SK-N-SH treated with all-trans-retinoic acid at 6 μM for 48 hours (cell line): ENCODE results near the gene MKRN2OS.

ENCODE experiments used
- ATAC-seq: fragments of 200-7000 bp; cut with Tn5 transposase; 3 replicates; pipeline ENCODE4 v1.9.1; 2020; ENCODE audit warnings: mild to moderate bottlenecking, moderate library complexity
- ARNTL ChIP-seq: fragments of 450-650 bp; formaldehyde crosslinking; IDR thresholded peaks from 2 replicates; pipeline ENCODE4 v1.5.0; 2020; ENCODE audit warnings: low read depth, mild to moderate bottlenecking, moderate library complexity, borderline replicate concordance
- BACH2 ChIP-seq: fragments of 250-450 bp; sonication (Bioruptor Pico); IDR thresholded peaks from 2 replicates; pipeline ENCODE4 v1.9.0; 2021; ENCODE audit warnings: mild to moderate bottlenecking, borderline replicate concordance
- ESRRG ChIP-seq: fragments of 250-450 bp; sonication (Bioruptor Pico); IDR thresholded peaks from 2 replicates; pipeline ENCODE4 v1.6.1; 2021; ENCODE audit warnings: mild to moderate bottlenecking
- GLIS3 ChIP-seq: fragments of 250-450 bp; sonication (Bioruptor Pico); IDR thresholded peaks from 2 replicates; pipeline ENCODE4 v1.5.0; 2020; ENCODE audit warnings: mild to moderate bottlenecking, moderate library complexity
- ISL1 ChIP-seq: fragments of 250-450 bp; sonication (Bioruptor Pico); IDR thresholded peaks from 2 replicates; pipeline ENCODE4 v2.1.2; 2022; ENCODE audit warnings: mild to moderate bottlenecking, moderate library complexity
- OSR1 ChIP-seq: fragments of 250-450 bp; sonication (Bioruptor Pico); IDR thresholded peaks from 2 replicates; pipeline ENCODE4 v1.8.0; 2022; ENCODE audit warnings: moderate library complexity, mild to moderate bottlenecking, inconsistent platforms
- PPARA ChIP-seq: fragments of 250-450 bp; sonication (Bioruptor Pico); IDR thresholded peaks from 2 replicates; pipeline ENCODE4 v1.5.0; 2020; ENCODE audit warnings: mild to moderate bottlenecking, borderline replicate concordance
- RARB ChIP-seq: fragments of 250-450 bp; sonication (Bioruptor Pico); IDR thresholded peaks from 2 replicates; pipeline ENCODE4 v1.8.0; 2021; ENCODE audit warnings: mild to moderate bottlenecking, moderate library complexity
- SNAI2 ChIP-seq: fragments of 250-450 bp; sonication (Bioruptor Pico); IDR thresholded peaks from 2 replicates; pipeline ENCODE4 v1.5.0; 2020; ENCODE audit warnings: mild to moderate bottlenecking, moderate library complexity
- TOX ChIP-seq: fragments of 250-450 bp; sonication (Bioruptor Pico); IDR thresholded peaks from 2 replicates; pipeline ENCODE4 v1.8.0; 2021; ENCODE audit warnings: mild to moderate bottlenecking, moderate library complexity, borderline replicate concordance
- ZC3H10 ChIP-seq: fragments of 250-450 bp; sonication (Bioruptor Pico); IDR thresholded peaks from 2 replicates; pipeline ENCODE4 v1.5.1; 2021; ENCODE audit warnings: mild to moderate bottlenecking, moderate library complexity
- ZFP3 ChIP-seq: fragments of 250-450 bp; sonication (Bioruptor Pico); IDR thresholded peaks from 2 replicates; pipeline ENCODE4 v1.5.0; 2020; ENCODE audit warnings: mild to moderate bottlenecking, moderate library complexity
- ZFP30 ChIP-seq: fragments of 450-650 bp; formaldehyde crosslinking; IDR thresholded peaks from 2 replicates; pipeline ENCODE4 v1.5.0; 2022; ENCODE audit warnings: mild to moderate bottlenecking, moderate library complexity
- ZNF70 ChIP-seq: fragments of 450-650 bp; formaldehyde crosslinking; IDR thresholded peaks from 2 replicates; pipeline ENCODE4 v1.5.0; 2020; ENCODE audit warnings: mild to moderate bottlenecking, moderate library complexity
- ZNF8 ChIP-seq: fragments of 450-650 bp; formaldehyde crosslinking; IDR thresholded peaks from 2 replicates; pipeline ENCODE4 v1.5.0; 2020; ENCODE audit warnings: mild to moderate bottlenecking, moderate library complexity
- TF ChIP-seq, protein P1 (sequence below): fragments of 250-450 bp; sonication (Bioruptor Pico); IDR thresholded peaks from 2 replicates; pipeline ENCODE4 v1.5.1; 2021; ENCODE audit warnings: mild to moderate bottlenecking, moderate library complexity
- TF ChIP-seq, protein P2 (sequence below): fragments of 250-450 bp; sonication (Bioruptor Pico); IDR thresholded peaks from 2 replicates; pipeline ENCODE4 v1.5.0; 2020; ENCODE audit warnings: mild to moderate bottlenecking, moderate library complexity
- TF ChIP-seq, protein P3 (sequence below): fragments of 250-450 bp; sonication (Bioruptor Pico); IDR thresholded peaks from 2 replicates; pipeline ENCODE4 v1.8.0; 2020; ENCODE audit warnings: mild to moderate bottlenecking, moderate library complexity, borderline replicate concordance
- TF ChIP-seq, protein P4 (sequence below): fragments of 250-450 bp; sonication (Bioruptor Pico); IDR thresholded peaks from 2 replicates; pipeline ENCODE4 v1.8.0; 2021; ENCODE audit warnings: low read depth, mild to moderate bottlenecking, moderate library complexity, borderline replicate concordance

MKRN2OS gene

DNA sequence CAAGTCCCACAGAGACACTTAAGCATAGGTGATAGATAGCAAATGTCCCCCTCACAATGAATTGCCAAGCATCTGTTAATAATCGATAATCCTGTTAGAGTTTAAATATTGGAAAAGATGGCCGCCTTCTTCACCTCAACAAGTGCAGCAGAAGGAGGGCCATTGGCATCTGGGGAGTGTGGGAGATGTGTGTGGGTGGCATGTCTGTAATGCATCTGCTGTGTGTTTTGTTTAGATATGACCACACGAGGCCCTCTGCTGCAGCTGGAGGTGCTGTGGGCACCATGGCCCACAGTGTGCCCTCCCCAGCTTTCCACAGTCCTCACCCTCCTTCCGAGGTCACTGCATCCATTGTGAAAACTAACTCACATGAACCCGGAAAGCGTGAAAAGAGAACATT is 24.5 kb upstream of the MKRN2OS start (continued):
- TF ChIP-seq, protein P1, sequence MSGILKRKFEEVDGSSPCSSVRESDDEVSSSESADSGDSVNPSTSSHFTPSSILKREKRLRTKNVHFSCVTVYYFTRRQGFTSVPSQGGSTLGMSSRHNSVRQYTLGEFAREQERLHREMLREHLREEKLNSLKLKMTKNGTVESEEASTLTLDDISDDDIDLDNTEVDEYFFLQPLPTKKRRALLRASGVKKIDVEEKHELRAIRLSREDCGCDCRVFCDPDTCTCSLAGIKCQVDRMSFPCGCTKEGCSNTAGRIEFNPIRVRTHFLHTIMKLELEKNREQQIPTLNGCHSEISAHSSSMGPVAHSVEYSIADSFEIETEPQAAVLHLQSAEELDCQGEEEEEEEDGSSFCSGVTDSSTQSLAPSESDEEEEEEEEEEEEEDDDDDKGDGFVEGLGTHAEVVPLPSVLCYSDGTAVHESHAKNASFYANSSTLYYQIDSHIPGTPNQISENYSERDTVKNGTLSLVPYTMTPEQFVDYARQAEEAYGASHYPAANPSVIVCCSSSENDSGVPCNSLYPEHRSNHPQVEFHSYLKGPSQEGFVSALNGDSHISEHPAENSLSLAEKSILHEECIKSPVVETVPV (CRISPR knock-in tag) = no peak
- TF ChIP-seq, protein P2, sequence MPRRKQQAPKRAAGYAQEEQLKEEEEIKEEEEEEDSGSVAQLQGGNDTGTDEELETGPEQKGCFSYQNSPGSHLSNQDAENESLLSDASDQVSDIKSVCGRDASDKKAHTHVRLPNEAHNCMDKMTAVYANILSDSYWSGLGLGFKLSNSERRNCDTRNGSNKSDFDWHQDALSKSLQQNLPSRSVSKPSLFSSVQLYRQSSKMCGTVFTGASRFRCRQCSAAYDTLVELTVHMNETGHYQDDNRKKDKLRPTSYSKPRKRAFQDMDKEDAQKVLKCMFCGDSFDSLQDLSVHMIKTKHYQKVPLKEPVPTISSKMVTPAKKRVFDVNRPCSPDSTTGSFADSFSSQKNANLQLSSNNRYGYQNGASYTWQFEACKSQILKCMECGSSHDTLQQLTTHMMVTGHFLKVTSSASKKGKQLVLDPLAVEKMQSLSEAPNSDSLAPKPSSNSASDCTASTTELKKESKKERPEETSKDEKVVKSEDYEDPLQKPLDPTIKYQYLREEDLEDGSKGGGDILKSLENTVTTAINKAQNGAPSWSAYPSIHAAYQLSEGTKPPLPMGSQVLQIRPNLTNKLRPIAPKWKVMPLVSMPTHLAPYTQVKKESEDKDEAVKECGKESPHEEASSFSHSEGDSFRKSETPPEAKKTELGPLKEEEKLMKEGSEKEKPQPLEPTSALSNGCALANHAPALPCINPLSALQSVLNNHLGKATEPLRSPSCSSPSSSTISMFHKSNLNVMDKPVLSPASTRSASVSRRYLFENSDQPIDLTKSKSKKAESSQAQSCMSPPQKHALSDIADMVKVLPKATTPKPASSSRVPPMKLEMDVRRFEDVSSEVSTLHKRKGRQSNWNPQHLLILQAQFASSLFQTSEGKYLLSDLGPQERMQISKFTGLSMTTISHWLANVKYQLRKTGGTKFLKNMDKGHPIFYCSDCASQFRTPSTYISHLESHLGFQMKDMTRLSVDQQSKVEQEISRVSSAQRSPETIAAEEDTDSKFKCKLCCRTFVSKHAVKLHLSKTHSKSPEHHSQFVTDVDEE (CRISPR knock-in tag) = no peak

DNA sequence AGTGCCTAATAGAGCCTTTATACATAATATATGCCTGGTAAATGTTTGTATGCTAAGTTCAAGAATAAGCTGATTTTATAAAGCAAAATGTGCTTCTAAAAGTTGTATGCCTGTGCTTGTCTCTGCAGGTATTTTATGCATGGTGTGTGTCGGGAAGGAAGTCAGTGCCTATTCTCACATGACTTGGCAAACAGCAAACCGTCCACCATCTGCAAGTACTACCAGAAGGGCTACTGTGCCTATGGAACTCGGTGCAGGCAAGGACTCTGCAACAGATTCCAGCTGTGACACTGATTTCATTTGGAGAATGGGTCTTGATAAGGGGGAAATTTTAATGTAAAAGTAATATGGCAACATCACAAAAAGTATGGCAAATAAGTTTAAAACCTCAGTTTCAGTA is 23.4 kb upstream of the MKRN2OS start:
- ATAC-seq = no peak
- TF ChIP-seq TOX (CRISPR knock-in tag) = no peak
- no peak for TF ChIP-seq ZNF8 (CRISPR knock-in tag)
- TF ChIP-seq ESRRG (CRISPR knock-in tag) = no peak
- no peak for TF ChIP-seq SNAI2
- TF ChIP-seq, protein P2 (CRISPR knock-in tag) = no peak
- TF ChIP-seq OSR1 (CRISPR knock-in tag) = no peak
- no peak for TF ChIP-seq ZNF70 (CRISPR knock-in tag)
- TF ChIP-seq ZFP30 = no peak
- TF ChIP-seq, protein P3, sequence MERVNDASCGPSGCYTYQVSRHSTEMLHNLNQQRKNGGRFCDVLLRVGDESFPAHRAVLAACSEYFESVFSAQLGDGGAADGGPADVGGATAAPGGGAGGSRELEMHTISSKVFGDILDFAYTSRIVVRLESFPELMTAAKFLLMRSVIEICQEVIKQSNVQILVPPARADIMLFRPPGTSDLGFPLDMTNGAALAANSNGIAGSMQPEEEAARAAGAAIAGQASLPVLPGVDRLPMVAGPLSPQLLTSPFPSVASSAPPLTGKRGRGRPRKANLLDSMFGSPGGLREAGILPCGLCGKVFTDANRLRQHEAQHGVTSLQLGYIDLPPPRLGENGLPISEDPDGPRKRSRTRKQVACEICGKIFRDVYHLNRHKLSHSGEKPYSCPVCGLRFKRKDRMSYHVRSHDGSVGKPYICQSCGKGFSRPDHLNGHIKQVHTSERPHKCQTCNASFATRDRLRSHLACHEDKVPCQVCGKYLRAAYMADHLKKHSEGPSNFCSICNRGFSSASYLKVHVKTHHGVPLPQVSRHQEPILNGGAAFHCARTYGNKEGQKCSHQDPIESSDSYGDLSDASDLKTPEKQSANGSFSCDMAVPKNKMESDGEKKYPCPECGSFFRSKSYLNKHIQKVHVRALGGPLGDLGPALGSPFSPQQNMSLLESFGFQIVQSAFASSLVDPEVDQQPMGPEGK (CRISPR knock-in tag) = no peak
- TF ChIP-seq ISL1 (CRISPR knock-in tag) = no peak
- no peak for TF ChIP-seq PPARA (CRISPR knock-in tag)
- TF ChIP-seq, protein P1 (CRISPR knock-in tag) = no peak
- no peak for TF ChIP-seq ZFP3 (CRISPR knock-in tag)

DNA sequence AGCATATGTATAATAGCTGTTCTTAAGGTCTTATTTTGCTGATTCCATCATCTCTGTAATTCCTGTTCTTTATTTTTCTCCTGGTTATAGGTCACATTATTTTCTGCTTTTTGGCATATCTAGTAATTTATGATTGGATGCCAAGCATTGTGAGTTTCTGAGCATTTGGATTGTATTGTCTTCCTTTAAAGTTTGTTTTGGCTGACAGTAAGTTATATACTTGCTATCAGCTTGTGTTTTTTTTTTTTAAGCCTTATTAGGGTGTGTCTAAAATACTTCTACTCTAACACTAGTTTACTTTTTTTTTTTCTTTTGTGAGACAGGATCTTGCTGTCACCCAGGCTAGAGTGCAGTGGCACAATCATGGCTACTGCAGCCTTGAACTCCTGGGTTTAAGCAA is 21.7 kb upstream of the MKRN2OS start:
- no peak for TF ChIP-seq ZNF70 (CRISPR knock-in tag)
- no peak for ATAC-seq

DNA sequence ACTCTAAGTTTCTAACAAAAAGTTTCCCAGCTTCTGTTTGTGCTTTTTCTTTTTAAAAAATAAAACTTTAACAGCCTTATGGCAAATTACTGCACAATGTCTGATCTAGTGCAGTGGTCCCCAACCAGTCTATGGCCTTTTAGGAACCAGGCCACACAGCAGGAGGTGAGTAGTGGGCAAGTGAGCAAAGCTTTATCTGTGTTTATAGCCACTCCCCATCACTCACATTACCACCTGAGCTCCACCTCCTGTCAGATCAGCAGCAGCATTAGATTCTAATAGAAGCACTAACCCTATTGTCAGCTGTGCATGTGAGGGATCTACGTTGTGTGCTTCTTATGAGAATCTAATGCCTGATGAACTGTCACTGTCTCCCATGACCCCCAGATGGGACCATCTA is 17.2 kb upstream of the MKRN2OS start:
- no peak for ATAC-seq
- TF ChIP-seq GLIS3 = no peak
- TF ChIP-seq OSR1 (CRISPR knock-in tag) = no peak
- TF ChIP-seq ZFP30 = no peak
- TF ChIP-seq PPARA (CRISPR knock-in tag) = no peak
- no peak for TF ChIP-seq BACH2 (CRISPR knock-in tag)
- TF ChIP-seq, protein P3 (CRISPR knock-in tag) = no peak
- TF ChIP-seq, protein P4, sequence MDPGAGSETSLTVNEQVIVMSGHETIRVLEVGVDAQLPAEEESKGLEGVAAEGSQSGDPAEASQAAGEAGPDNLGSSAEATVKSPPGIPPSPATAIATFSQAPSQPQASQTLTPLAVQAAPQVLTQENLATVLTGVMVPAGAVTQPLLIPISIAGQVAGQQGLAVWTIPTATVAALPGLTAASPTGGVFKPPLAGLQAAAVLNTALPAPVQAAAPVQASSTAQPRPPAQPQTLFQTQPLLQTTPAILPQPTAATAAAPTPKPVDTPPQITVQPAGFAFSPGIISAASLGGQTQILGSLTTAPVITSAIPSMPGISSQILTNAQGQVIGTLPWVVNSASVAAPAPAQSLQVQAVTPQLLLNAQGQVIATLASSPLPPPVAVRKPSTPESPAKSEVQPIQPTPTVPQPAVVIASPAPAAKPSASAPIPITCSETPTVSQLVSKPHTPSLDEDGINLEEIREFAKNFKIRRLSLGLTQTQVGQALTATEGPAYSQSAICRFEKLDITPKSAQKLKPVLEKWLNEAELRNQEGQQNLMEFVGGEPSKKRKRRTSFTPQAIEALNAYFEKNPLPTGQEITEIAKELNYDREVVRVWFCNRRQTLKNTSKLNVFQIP (CRISPR knock-in tag) = no peak
- no peak for TF ChIP-seq ZNF70 (CRISPR knock-in tag)
- no peak for TF ChIP-seq ARNTL (CRISPR knock-in tag)
- TF ChIP-seq RARB (CRISPR knock-in tag) = no peak
- TF ChIP-seq SNAI2 = no peak
- TF ChIP-seq, protein P1 (CRISPR knock-in tag) = no peak
- no peak for TF ChIP-seq ZC3H10 (CRISPR knock-in tag)
